ENCODE measurements around the gene KIF2A. TPM values are rescaled to one million over a fixed set of nuclear protein-coding genes. Genes with fewer than 3 reads are reported as not detected.

KIF2A gene
- total and polyA plus RNA-seq, 2 of the 8 experiments (the other 6 are each of a cell fraction or from before 2014, with no cell fraction given) = 18.4 to 97.1 TPM

DNA sequence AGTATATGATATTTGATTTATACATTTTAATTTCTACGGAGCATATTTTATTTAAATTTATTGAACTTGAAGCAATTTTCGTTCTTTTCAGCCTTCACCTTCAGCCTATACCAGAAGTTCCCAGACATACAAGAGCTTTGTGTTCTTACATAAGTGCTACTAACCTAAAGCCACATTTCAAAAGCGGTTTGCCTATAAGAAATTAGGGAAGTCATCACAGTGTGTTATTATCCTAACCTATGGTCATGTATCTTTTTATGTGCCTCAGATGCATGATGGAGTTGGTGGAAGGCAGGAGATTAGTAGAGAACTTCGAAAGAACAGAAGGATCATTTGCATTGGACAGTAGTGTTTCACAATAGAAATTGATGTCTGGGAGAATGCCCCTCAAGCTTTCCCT is 3.1 kb downstream of the KIF2A start:
- no peak for FAIRE-seq
- Histone ChIP-seq H3K4me1 (replicated peaks in 1 of 4; ENCODE audit: control insufficient read depth in 3 of 4, insufficient read depth in 4 of 4, low read length in 3 of 4) (peaks cover 0 to 8% (median 3%) of the 10 kb centered on the region in 4 experiments; a peak in 4 of 7 replicates), H4K5ac (ENCODE audit: insufficient read length, low read depth, low read length) (no peak overlapping the region), H2BK20ac (ENCODE audit: low read length) (no peak overlapping the region), H4K20me1 (replicated peaks in 1 of 2; ENCODE audit: control insufficient read depth in 1 of 2, insufficient read depth in 2 of 2, low read length in 2 of 2) (peaks cover 17 to 22% of the 10 kb centered on the region in 2 experiments), H2BK15ac (ENCODE audit: low read length) (no peak overlapping the region), H4K91ac (replicated peaks; ENCODE audit: insufficient read length, low read length) (no peak overlapping the region), H3K23ac (ENCODE audit: insufficient read length) (no peak overlapping the region), H3K4me3 (ENCODE audit: extremely low read depth in 1 of 4, insufficient read depth in 2 of 4, low read depth in 3 of 4, low read length in 4 of 4) (no peak overlapping the region), H2AK5ac (ENCODE audit: low read depth, low read length) (no peak overlapping the region), H3K18ac (ENCODE audit: extremely low read depth, low read length) (no peak overlapping the region), H3K9ac (replicated peaks in 1 of 4; ENCODE audit: extremely low read depth in 1 of 4, low read depth in 3 of 4, low read length in 3 of 4) (no peak overlapping the region), H3K9me3 (ENCODE audit: insufficient read depth in 2 of 2, low read depth in 1 of 2, low read length in 1 of 2) (no peaks in the 10 kb centered on the region), H4K8ac (ENCODE audit: extremely low read depth, insufficient read depth, low read length) (no peak overlapping the region), H3K79me2 (ENCODE audit: control insufficient read depth in 1 of 2, insufficient read depth in 2 of 2, low read length in 2 of 2) (peaks cover 36 to 73% of the 10 kb centered on the region in 2 experiments), H2BK12ac (ENCODE audit: low read depth, low read length) (no peak overlapping the region), H2AFZ (ENCODE audit: low read length) (no peak overlapping the region), H2BK5ac (ENCODE audit: low read depth, low read length) (no peak overlapping the region), H3K14ac (ENCODE audit: insufficient read length) (no peak overlapping the region), H3K56ac (replicated peaks; ENCODE audit: insufficient read length, low read depth, low read length) (no peak overlapping the region), H3K79me1 (ENCODE audit: low read depth, low read length) (no peaks in the 10 kb centered on the region; the same call in 1 of the 2 replicates), H3K27ac (ENCODE audit: low read depth, low read length) (no peak overlapping the region), H3K4ac (replicated peaks; ENCODE audit: insufficient read length, low read depth, low read length) (no peak overlapping the region), H2BK120ac (replicated peaks; ENCODE audit: low read depth, low read length) (no peak overlapping the region), H3K36me3 (ENCODE audit: control insufficient read depth in 2 of 4, insufficient read depth in 4 of 4, low read length in 3 of 4) (peaks cover 0 to 5% (median 0%) of the 10 kb centered on the region in 4 experiments; a peak in 2 of 8 replicates), H3K4me2 (ENCODE audit: insufficient read depth in 1 of 2, low read depth in 2 of 2, low read length in 2 of 2) (no peak overlapping the region; a peak in 1 of 4 replicates), H3K27me3 (replicated peaks in 1 of 4; ENCODE audit: control insufficient read depth in 3 of 4, extremely low read depth in 1 of 4, insufficient read depth in 3 of 4, low read length in 3 of 4) (no peaks in the 10 kb centered on the region; a peak in 1 of 7 replicates), H3K23me2 (ENCODE audit: low read depth, low read length) (peaks cover 8% of the 10 kb centered on the region)
- TF ChIP-seq, protein P1, sequence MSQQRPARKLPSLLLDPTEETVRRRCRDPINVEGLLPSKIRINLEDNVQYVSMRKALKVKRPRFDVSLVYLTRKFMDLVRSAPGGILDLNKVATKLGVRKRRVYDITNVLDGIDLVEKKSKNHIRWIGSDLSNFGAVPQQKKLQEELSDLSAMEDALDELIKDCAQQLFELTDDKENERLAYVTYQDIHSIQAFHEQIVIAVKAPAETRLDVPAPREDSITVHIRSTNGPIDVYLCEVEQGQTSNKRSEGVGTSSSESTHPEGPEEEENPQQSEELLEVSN (IDR thresholded peaks at IDR 0.05) = no peak
- TF ChIP-seq RNF2 (IDR thresholded peaks at IDR 0.05; ENCODE audit: borderline replicate concordance, low read depth, low read length, missing control alignments, poor library complexity, severe bottlenecking) = no peak
- no peak for TF ChIP-seq BACH1 (IDR thresholded peaks at IDR 0.05; ENCODE audit: low read length)
- TF ChIP-seq SP4 (IDR thresholded peaks at IDR 0.05; ENCODE audit: low read length) = no peak
- no peak for TF ChIP-seq SIX5 (IDR thresholded peaks at IDR 0.05; ENCODE audit: low read depth, low read length)
- TF ChIP-seq CHD1 (IDR thresholded peaks at IDR 0.05; ENCODE audit: low read depth, low read length) = no peak
- no peak for TF ChIP-seq ATF3 (IDR thresholded peaks at IDR 0.05; ENCODE audit: insufficient read depth, low read depth, low read length)
- no peak for TF ChIP-seq TEAD4 (IDR thresholded peaks at IDR 0.05; ENCODE audit: low read depth, low read length)
- TF ChIP-seq MAFK (IDR thresholded peaks at IDR 0.05; ENCODE audit: low read depth, low read length) = no peak
- TF ChIP-seq TBP (IDR thresholded peaks at IDR 0.05; ENCODE audit: low read depth, low read length) = no peak
- no peak for TF ChIP-seq CEBPB (IDR thresholded peaks at IDR 0.05; ENCODE audit: low read depth, low read length)
- TF ChIP-seq SIN3A (conservative IDR thresholded peaks at IDR 0.05 in 1 of 2, IDR thresholded peaks at IDR 0.05 in 1 of 2; ENCODE audit: low read depth in 1 of 2, low read length in 2 of 2) = no peak
- TF ChIP-seq RFX5 (IDR thresholded peaks at IDR 0.05; ENCODE audit: borderline replicate concordance, low read depth, low read length) = no peak
- DNase-seq (ENCODE audit: low read depth in 1 of 2, low spot score in 2 of 2) = no peak
- WGBS, 2 experiments (ENCODE audit: extremely low coverage in 1 of 2, insufficient coverage in 1 of 2, insufficient read length in 1 of 2, insufficient replicate concordance in 2 of 2, low coverage in 1 of 2, low lambda C conversion rate in 2 of 2, missing lambda C conversion rate in 1 of 2) = 90% methylated on average over 4 of the region's 4 CpGs; no CpG with 5 or more reads in 1 of the 2 experiments
- ChIA-PET CTCF (ENCODE audit: partially characterized antibody) (interaction anchor here (1.2 kb wide), 1 partner anchor 41 kb away, joined by 3 read pairs; no protein-coding TSS in a partner anchor), POLR2A (ENCODE audit: partially characterized antibody) (interaction anchor here (0.7 kb wide), 1 partner anchor 34 kb away, joined by 7 read pairs; no protein-coding TSS in a partner anchor)

Data from H1 (cell line).